ENCODE results near the gene HBG2. TPM values are rescaled to one million over a fixed set of nuclear protein-coding genes. Genes with fewer than 3 reads are reported as not detected.

HBG2 gene
- total and polyA plus RNA-seq, 4 experiments from 2014 or later: not detected

DNA sequence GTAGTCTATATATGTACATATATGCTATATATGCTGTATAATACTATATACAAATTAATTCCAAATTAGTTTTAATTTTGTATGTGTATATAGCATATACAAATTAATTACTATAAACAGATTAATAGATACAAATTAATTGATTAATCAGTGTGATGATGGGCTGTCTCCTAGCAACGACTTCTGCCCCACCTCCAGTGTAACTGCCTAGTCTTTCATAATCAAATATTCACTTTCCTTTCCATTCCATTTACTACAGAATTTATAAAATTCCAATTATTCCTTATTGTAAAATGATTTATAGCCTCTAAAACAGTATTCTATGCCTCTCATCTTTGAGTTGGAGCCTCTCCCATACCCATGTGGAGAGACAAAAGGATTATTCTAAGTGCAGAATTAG lies 21.3 kb downstream of the HBG2 start:
- Histone ChIP-seq H3K27ac (ENCODE audit: low read depth, low read length) (no peak overlapping the region), H3K36me3 (ENCODE audit: insufficient read depth, low read length) (no peaks in the 10 kb centered on the region), H3K4me3 (ENCODE audit: low read length in 2 of 2) (no peak overlapping the region), H3K9me3 (ENCODE audit: control insufficient read depth in 1 of 2, low read length in 2 of 2) (no peaks in the 10 kb centered on the region), H3K27me3 (ENCODE audit: insufficient read depth, low read length) (no peaks in the 10 kb centered on the region), H3K4me1 (ENCODE audit: insufficient read depth, low read length) (no peaks in the 10 kb centered on the region)
- ChIA-PET CTCF (ENCODE audit: partially characterized antibody) (no interaction called here), POLR2A (ENCODE audit: partially characterized antibody) (no interaction called here)
- no peak overlapping the region for H3K27ac Mint-ChIP-seq
- H3K4me1 Mint-ChIP-seq: peaks cover 0 to 2% (median 0%) of the 10 kb centered on the region in 4 donors
- intact Hi-C loops (cut with micrococcal nuclease): no loop called here
- peaks cover 0 to 3% of the 10 kb centered on the region in 2 donors for H3K27me3 Mint-ChIP-seq
- no peak overlapping the region for H3K4me3 Mint-ChIP-seq
- peaks cover 0 to 2% (median 0%) of the 10 kb centered on the region in 8 donors for H3K9me3 Mint-ChIP-seq
- no peaks in the 10 kb centered on the region for H3K36me3 Mint-ChIP-seq
- no peak for DNase-seq

DNA sequence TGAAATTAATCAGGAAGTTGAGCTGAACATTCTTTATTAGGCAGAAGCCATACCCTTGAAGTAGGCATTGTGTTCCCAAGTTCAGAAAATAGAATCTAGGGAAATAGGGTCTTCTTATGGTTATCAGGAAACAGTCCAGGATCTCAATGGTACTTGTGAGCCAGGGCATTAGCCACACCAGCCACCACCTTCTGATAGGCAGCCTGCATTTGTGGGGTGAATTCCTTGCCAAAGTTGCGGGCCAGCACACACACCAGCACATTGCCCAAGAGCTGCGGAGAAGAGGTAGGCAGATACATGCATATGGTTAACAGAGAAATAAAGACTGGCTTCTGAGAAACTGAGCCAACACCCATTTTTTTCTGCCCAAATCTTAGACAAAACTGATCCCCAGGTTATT lies 21.8 kb downstream of the HBG2 start:
- DNase-seq: no peak
- ChIA-PET CTCF (ENCODE audit: partially characterized antibody) (no interaction called here), POLR2A (ENCODE audit: partially characterized antibody) (no interaction called here)
- Mint-ChIP-seq H3K27ac (no peak overlapping the region), H3K27me3 (peaks cover 0 to 3% of the 10 kb centered on the region in 2 donors), H3K4me1 (peaks cover 0 to 2% (median 0%) of the 10 kb centered on the region in 4 donors), H3K4me3 (no peak overlapping the region), H3K9me3 (peaks cover 0 to 2% (median 0%) of the 10 kb centered on the region in 8 donors), H3K36me3 (no peaks in the 10 kb centered on the region)
- Histone ChIP-seq H3K9me3 (ENCODE audit: control insufficient read depth in 1 of 2, low read length in 2 of 2) (no peaks in the 10 kb centered on the region), H3K36me3 (ENCODE audit: insufficient read depth, low read length) (no peaks in the 10 kb centered on the region), H3K27ac (ENCODE audit: low read depth, low read length) (no peak overlapping the region), H3K27me3 (ENCODE audit: insufficient read depth, low read length) (no peaks in the 10 kb centered on the region), H3K4me3 (ENCODE audit: low read length in 2 of 2) (no peak overlapping the region), H3K4me1 (ENCODE audit: insufficient read depth, low read length) (no peaks in the 10 kb centered on the region)
- intact Hi-C loops (cut with micrococcal nuclease): no loop called here

DNA sequence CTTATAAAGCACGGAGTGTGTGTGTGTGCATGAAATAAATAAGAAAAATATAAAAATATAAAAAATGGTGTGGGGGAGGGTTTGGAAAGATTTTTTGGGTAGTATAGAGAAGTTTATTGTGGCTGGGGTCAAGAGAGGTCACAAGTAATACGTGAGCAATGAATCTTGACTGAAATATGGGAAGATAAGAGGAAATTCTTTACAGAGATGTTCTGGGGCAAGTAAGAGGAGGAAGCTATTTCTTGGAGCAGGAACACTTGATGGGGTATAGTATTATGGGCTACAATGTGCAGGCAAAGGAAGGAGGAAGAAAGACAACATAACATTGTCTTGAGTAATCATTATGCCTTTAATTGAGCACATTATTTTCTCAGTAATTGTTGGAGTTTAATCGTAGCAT lies 22.4 kb downstream of the HBG2 start:
- H3K36me3 Mint-ChIP-seq: no peaks in the 10 kb centered on the region
- no peaks in the 10 kb centered on the region for H3K4me1 ChIP-seq (ENCODE audit: insufficient read depth, low read length)
- no peaks in the 10 kb centered on the region for H3K27me3 ChIP-seq (ENCODE audit: insufficient read depth, low read length)
- H3K4me3 Mint-ChIP-seq: no peak overlapping the region
- H3K27me3 Mint-ChIP-seq: peaks cover 0 to 3% of the 10 kb centered on the region in 2 donors
- DNase-seq: no peak
- ChIA-PET POLR2A (ENCODE audit: partially characterized antibody) (no interaction called here), CTCF (ENCODE audit: partially characterized antibody) (no interaction called here)
- no peak overlapping the region for H3K27ac ChIP-seq (ENCODE audit: low read depth, low read length)
- intact Hi-C loops (cut with micrococcal nuclease): no loop called here
- H3K4me1 Mint-ChIP-seq: peaks cover 0 to 2% (median 0%) of the 10 kb centered on the region in 4 donors
- H3K9me3 Mint-ChIP-seq: peaks cover 0 to 2% (median 0%) of the 10 kb centered on the region in 8 donors
- H3K36me3 ChIP-seq (ENCODE audit: insufficient read depth, low read length): no peaks in the 10 kb centered on the region
- H3K27ac Mint-ChIP-seq: no peak overlapping the region
- no peaks in the 10 kb centered on the region for H3K9me3 ChIP-seq (ENCODE audit: control insufficient read depth in 1 of 2, low read length in 2 of 2)
- no peak overlapping the region for H3K4me3 ChIP-seq (ENCODE audit: low read length in 2 of 2)

DNA sequence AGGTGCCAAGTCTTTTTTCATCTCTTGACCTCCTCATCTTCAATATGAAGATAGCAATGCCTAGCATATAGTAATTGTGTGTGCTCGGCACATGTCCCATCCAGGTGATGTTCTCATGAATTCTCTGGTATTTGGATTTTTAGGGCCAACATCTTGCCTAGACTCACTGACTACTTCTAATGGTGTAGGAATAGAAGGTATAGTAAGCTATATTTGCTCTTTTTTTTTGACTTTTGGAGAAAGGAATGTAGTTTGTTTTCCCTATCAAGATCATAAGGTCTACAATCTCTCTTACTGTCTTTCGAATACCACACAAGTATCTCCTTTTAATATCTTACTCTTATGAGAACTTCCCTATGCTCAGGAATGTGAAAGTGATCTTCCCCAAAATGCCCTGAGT lies 23.5 kb downstream of the HBG2 start:
- Mint-ChIP-seq H3K9me3 (peaks cover 0 to 2% (median 0%) of the 10 kb centered on the region in 8 donors), H3K4me1 (peaks cover 0 to 2% (median 0%) of the 10 kb centered on the region in 4 donors), H3K4me3 (no peak overlapping the region), H3K36me3 (no peaks in the 10 kb centered on the region), H3K27me3 (no peaks in the 10 kb centered on the region), H3K27ac (no peak overlapping the region)
- Histone ChIP-seq H3K27ac (ENCODE audit: low read depth, low read length) (no peak overlapping the region), H3K9me3 (ENCODE audit: control insufficient read depth in 1 of 2, low read length in 2 of 2) (no peaks in the 10 kb centered on the region), H3K36me3 (ENCODE audit: insufficient read depth, low read length) (no peaks in the 10 kb centered on the region), H3K4me1 (ENCODE audit: insufficient read depth, low read length) (no peaks in the 10 kb centered on the region), H3K4me3 (ENCODE audit: low read length in 2 of 2) (no peak overlapping the region), H3K27me3 (ENCODE audit: insufficient read depth, low read length) (no peaks in the 10 kb centered on the region)
- POLR2A ChIA-PET (ENCODE audit: partially characterized antibody): no interaction called here
- CTCF ChIA-PET (ENCODE audit: partially characterized antibody): no interaction called here
- intact Hi-C loops (cut with micrococcal nuclease): no loop called here
- DNase-seq: no peak

DNA sequence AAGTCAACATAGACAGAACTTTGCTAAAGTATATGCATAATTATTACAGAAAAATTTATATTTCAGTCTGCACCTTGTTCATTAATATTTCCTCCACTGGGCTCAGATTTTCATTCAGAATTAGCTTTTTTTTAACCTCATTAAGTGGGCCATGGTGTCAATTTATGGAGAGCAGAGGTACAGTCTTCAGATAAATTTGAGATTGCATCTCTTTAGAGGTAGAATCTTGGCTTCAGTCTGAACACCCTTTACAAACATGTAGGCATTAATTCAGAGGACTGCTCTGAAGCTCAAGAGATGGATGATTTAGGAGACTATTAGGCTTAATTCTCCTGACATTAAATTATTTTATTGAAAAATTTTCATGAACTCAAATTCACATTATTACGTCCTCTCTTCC lies 24.3 kb downstream of the HBG2 start:
- POLR2A ChIA-PET (ENCODE audit: partially characterized antibody): no interaction called here
- Mint-ChIP-seq H3K27me3 (no peaks in the 10 kb centered on the region), H3K4me1 (peaks cover 0 to 2% (median 0%) of the 10 kb centered on the region in 4 donors), H3K4me3 (no peak overlapping the region), H3K9me3 (peaks cover 0 to 2% (median 0%) of the 10 kb centered on the region in 8 donors), H3K27ac (no peak overlapping the region), H3K36me3 (no peaks in the 10 kb centered on the region)
- Histone ChIP-seq H3K27ac (ENCODE audit: low read depth, low read length) (no peak overlapping the region), H3K36me3 (ENCODE audit: insufficient read depth, low read length) (no peaks in the 10 kb centered on the region), H3K27me3 (ENCODE audit: insufficient read depth, low read length) (no peaks in the 10 kb centered on the region), H3K4me3 (ENCODE audit: low read length in 2 of 2) (no peak overlapping the region), H3K4me1 (ENCODE audit: insufficient read depth, low read length) (no peaks in the 10 kb centered on the region), H3K9me3 (ENCODE audit: control insufficient read depth in 1 of 2, low read length in 2 of 2) (no peaks in the 10 kb centered on the region)
- DNase-seq: no peak
- intact Hi-C loops (cut with micrococcal nuclease): no loop called here
- CTCF ChIA-PET (ENCODE audit: partially characterized antibody): no interaction called here

DNA sequence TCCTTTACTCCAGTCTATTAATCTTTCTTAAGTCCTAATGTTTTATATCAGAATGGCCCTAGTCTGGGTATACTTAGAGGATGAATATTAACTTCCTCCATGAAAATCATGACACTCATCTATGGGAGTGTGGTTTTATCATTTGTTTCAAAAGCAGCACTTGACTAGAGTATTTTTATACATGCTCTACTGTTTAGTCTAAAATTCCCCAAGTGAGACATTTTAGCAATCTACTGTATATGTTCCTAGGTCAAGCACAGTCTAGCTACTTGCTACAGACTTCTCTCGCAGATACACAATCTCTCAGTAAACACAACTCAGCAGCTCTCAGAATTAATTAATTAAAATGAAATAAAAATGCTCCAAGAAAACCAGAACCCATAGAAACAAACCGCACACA lies 24.8 kb downstream of the HBG2 start:
- CTCF ChIA-PET (ENCODE audit: partially characterized antibody): no interaction called here
- no peak for DNase-seq
- intact Hi-C loops (cut with micrococcal nuclease): no loop called here
- Histone ChIP-seq H3K27me3 (ENCODE audit: insufficient read depth, low read length) (no peaks in the 10 kb centered on the region), H3K9me3 (ENCODE audit: control insufficient read depth in 1 of 2, low read length in 2 of 2) (no peaks in the 10 kb centered on the region), H3K36me3 (ENCODE audit: insufficient read depth, low read length) (no peaks in the 10 kb centered on the region), H3K4me1 (ENCODE audit: insufficient read depth, low read length) (no peaks in the 10 kb centered on the region), H3K27ac (ENCODE audit: low read depth, low read length) (no peak overlapping the region), H3K4me3 (ENCODE audit: low read length in 2 of 2) (no peak overlapping the region)
- Mint-ChIP-seq H3K36me3 (no peaks in the 10 kb centered on the region), H3K9me3 (peaks cover 0 to 2% (median 0%) of the 10 kb centered on the region in 8 donors), H3K27me3 (no peaks in the 10 kb centered on the region), H3K4me1 (peaks cover 0 to 2% (median 0%) of the 10 kb centered on the region in 4 donors), H3K27ac (no peak overlapping the region), H3K4me3 (no peak overlapping the region)
- POLR2A ChIA-PET (ENCODE audit: partially characterized antibody): no interaction called here

DNA sequence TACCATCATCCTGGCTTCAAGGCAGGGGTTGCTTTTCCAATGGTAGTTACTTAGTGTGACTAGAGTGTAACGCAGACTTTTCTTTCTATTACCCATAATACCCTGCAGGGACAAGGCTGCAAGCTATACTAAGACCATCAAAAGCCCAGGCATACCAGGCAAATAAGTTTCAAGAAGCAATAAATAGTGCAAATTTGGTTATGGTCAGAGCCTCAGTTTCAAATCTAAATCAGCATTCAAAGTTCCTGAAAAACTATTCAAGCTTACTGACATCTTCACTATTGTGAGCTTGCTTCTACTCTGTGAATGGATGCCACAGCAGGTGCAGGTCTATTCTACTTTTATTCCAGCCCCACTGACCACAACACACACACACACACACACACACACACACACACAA lies 25.2 kb downstream of the HBG2 start:
- H3K27me3 Mint-ChIP-seq: no peaks in the 10 kb centered on the region
- Histone ChIP-seq H3K27ac (ENCODE audit: low read depth, low read length) (no peak overlapping the region), H3K36me3 (ENCODE audit: insufficient read depth, low read length) (no peaks in the 10 kb centered on the region), H3K27me3 (ENCODE audit: insufficient read depth, low read length) (no peaks in the 10 kb centered on the region), H3K4me1 (ENCODE audit: insufficient read depth, low read length) (no peaks in the 10 kb centered on the region), H3K9me3 (ENCODE audit: control insufficient read depth in 1 of 2, low read length in 2 of 2) (no peaks in the 10 kb centered on the region), H3K4me3 (ENCODE audit: low read length in 2 of 2) (no peak overlapping the region)
- intact Hi-C loops (cut with micrococcal nuclease): no loop called here
- ChIA-PET POLR2A (ENCODE audit: partially characterized antibody) (no interaction called here), CTCF (ENCODE audit: partially characterized antibody) (no interaction called here)
- H3K27ac Mint-ChIP-seq: no peak overlapping the region
- H3K36me3 Mint-ChIP-seq: no peaks in the 10 kb centered on the region
- peaks cover 0 to under 1% (median 0%) of the 10 kb centered on the region in 4 donors for H3K4me1 Mint-ChIP-seq
- DNase-seq: no peak
- peaks cover 0 to 2% (median 0%) of the 10 kb centered on the region in 8 donors for H3K9me3 Mint-ChIP-seq
- no peak overlapping the region for H3K4me3 Mint-ChIP-seq

DNA sequence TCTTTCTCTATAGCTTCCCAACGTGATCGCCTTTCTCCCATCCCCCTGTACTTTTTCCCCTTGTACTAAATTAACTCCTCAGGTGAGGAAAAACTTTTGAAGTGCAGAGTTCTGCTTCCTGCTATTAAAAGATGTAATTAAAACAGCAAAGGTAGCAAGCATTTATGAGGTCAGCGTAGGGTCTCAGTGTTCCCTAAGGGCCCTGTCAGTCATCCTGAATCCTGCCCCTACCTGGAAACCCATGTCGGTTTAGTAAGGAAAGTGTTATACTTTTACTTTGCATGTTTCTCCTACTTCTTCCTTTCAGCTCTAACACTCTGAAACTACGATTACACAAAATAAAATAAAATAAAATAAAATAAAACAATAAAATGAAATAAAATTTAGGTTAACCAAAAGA lies 26.5 kb downstream of the HBG2 start:
- H3K9me3 Mint-ChIP-seq: peaks cover 0 to 2% (median 0%) of the 10 kb centered on the region in 8 donors
- intact Hi-C loops (cut with micrococcal nuclease): no loop called here
- DNase-seq: no peak

More for the DNA sequence above, 26.5 kb downstream of the HBG2 start:
- POLR2A ChIA-PET (ENCODE audit: partially characterized antibody): no interaction called here
- no peaks in the 10 kb centered on the region for H3K27me3 ChIP-seq (ENCODE audit: insufficient read depth, low read length)
- H3K27me3 Mint-ChIP-seq: peaks cover 0 to 2% of the 10 kb centered on the region in 2 donors
- H3K36me3 Mint-ChIP-seq: no peaks in the 10 kb centered on the region
- H3K36me3 ChIP-seq (ENCODE audit: insufficient read depth, low read length): no peaks in the 10 kb centered on the region
- no peak overlapping the region for H3K27ac ChIP-seq (ENCODE audit: low read depth, low read length)
- CTCF ChIA-PET (ENCODE audit: partially characterized antibody): no interaction called here
- no peak overlapping the region for H3K4me3 Mint-ChIP-seq
- no peak overlapping the region for H3K27ac Mint-ChIP-seq
- no peaks in the 10 kb centered on the region for H3K4me1 Mint-ChIP-seq
- no peaks in the 10 kb centered on the region for H3K4me1 ChIP-seq (ENCODE audit: insufficient read depth, low read length)
- H3K9me3 ChIP-seq (ENCODE audit: control insufficient read depth in 1 of 2, low read length in 2 of 2): no peaks in the 10 kb centered on the region
- H3K4me3 ChIP-seq (ENCODE audit: low read length in 2 of 2): no peak overlapping the region
